Astrocyte (in vitro differentiated cells and primary cell): Measurements from ENCODE around the gene ATP11A. TPM values are rescaled to one million over a fixed set of nuclear protein-coding genes. Genes with fewer than 3 reads are reported as not detected.

Source experiments
- DNase-seq: peaks from one replicate; pipeline ENCODE4 v3.0.0-alpha.2; 2010; ENCODE audit warnings: low read depth
- FAIRE-seq: peaks from 2 replicates; lab custom pipeline; 2011; peaks lifted over from hg19 to GRCh38; lab: Jason Lieb, UNC
- H2AFZ ChIP-seq: 2 replicates; pipeline ENCODE4 v1.6.0; 2012; ENCODE audit warnings: low read depth, low read length, inconsistent platforms
- H3K27ac ChIP-seq: 2 replicates; pipeline ENCODE4 v1.5.1; 2011; ENCODE audit warnings: low read depth, low read length, inconsistent platforms
- H3K27me3 ChIP-seq: 2 replicates; pipeline ENCODE4 v1.6.0; 2011; ENCODE audit warnings: low read length, inconsistent platforms; ENCODE audit not compliant: insufficient read depth
- H3K36me3 ChIP-seq: 2 replicates; pipeline ENCODE4 v1.5.1; 2011; ENCODE audit warnings: low read length, inconsistent platforms; ENCODE audit not compliant: insufficient read depth
- H3K4me1 ChIP-seq: 2 replicates; pipeline ENCODE4 v1.5.1; 2011; ENCODE audit warnings: low read length, inconsistent platforms; ENCODE audit not compliant: insufficient read depth
- H3K4me2 ChIP-seq: 2 replicates; pipeline ENCODE4 v1.6.0; 2012; ENCODE audit warnings: low read length, inconsistent platforms
- H3K4me3 ChIP-seq: 2 replicates; pipeline ENCODE4 v1.5.1; 2011; ENCODE audit warnings: low read depth, mild to moderate bottlenecking, low read length, inconsistent platforms; ENCODE audit not compliant: insufficient read depth
- H3K79me2 ChIP-seq: 2 replicates; pipeline ENCODE4 v1.6.0; 2012; ENCODE audit warnings: mild to moderate bottlenecking, low read length, inconsistent platforms; ENCODE audit not compliant: insufficient read depth
- H3K9ac ChIP-seq: 2 replicates; pipeline ENCODE4 v1.6.0; 2012; ENCODE audit warnings: mild to moderate bottlenecking, low read length, inconsistent platforms
- H3K9me3 ChIP-seq: 2 replicates; pipeline ENCODE4 v1.5.1; 2012; ENCODE audit warnings: low read depth, mild to moderate bottlenecking, low read length, inconsistent platforms; ENCODE audit not compliant: insufficient read depth
- H4K20me1 ChIP-seq: 2 replicates; pipeline ENCODE4 v1.6.0; 2012; ENCODE audit warnings: low read length, inconsistent platforms; ENCODE audit not compliant: insufficient read depth
- H3K27ac Mint-ChIP-seq: one replicate; pipeline ENCODE4 v1.8.0; 2021; ENCODE audit warnings: mild to moderate bottlenecking, mixed read lengths; ENCODE audit not compliant: unreplicated experiment
- H3K27me3 Mint-ChIP-seq: one replicate; pipeline ENCODE4 v1.8.0; 2021; ENCODE audit warnings: low read depth, mixed read lengths; ENCODE audit not compliant: unreplicated experiment
- H3K36me3 Mint-ChIP-seq: one replicate; pipeline ENCODE4 v1.8.0; 2021; ENCODE audit warnings: low read depth, mixed read lengths; ENCODE audit not compliant: unreplicated experiment
- H3K4me1 Mint-ChIP-seq: one replicate; pipeline ENCODE4 v1.8.0; 2021; ENCODE audit warnings: low read depth, mixed read lengths; ENCODE audit not compliant: unreplicated experiment
- H3K4me3 Mint-ChIP-seq: one replicate; pipeline ENCODE4 v1.8.0; 2021; ENCODE audit warnings: mild to moderate bottlenecking, moderate library complexity, mixed read lengths; ENCODE audit not compliant: unreplicated experiment
- H3K9me3 Mint-ChIP-seq: one replicate; pipeline ENCODE4 v1.8.0; 2021; ENCODE audit warnings: mild to moderate bottlenecking, mixed read lengths; ENCODE audit not compliant: unreplicated experiment
- CTCF ChIP-seq: IDR thresholded peaks from 2 replicates; pipeline ENCODE4 v1.5.1; 2011; ENCODE audit warnings: low read depth, mild to moderate bottlenecking, inconsistent platforms, low read length, moderate library complexity; ENCODE audit not compliant: insufficient read depth
- EZH2 ChIP-seq: IDR thresholded peaks from 2 replicates; pipeline ENCODE4 v1.6.1; 2012; ENCODE audit warnings: mild to moderate bottlenecking, low read length, inconsistent platforms; ENCODE audit not compliant: insufficient read depth
- total RNA-seq: library from RNA; stranded (reverse); gene quantifications from 2 replicates; pipeline ENCODE4 v1.2.1, GENCODE V29; 2021

The ATP11A gene
- total RNA-seq, 1 donor from 2014 or later, result 38.9 TPM

DNA sequence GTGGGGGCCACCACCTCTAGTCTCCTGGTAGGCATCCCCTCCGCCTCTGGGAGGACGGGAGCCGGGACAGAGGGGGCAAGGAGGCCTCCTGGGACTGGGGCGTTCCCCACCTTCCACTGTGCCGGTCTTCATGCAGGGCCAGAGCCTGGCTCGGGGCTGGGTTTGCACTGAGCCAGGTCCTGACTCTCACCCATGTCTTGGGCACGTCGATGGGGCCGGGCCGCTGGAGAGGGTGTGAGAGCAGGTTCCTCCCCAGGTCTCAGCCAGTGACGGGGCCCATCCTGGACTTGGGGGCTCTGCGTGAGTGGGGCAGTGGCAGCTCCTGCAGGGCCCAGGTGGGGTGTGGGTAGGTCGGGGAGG lies 26.6 kb downstream of the ATP11A start:
- Histone ChIP-seq H3K36me3 (no peaks in the 10 kb centered on the region), H3K27me3 (no peaks in the 10 kb centered on the region), H3K27ac (no peak overlapping the region), H3K9me3 (no peaks in the 10 kb centered on the region), H3K4me1 (peaks cover 12% of the 10 kb centered on the region), H4K20me1 (no peaks in the 10 kb centered on the region), H2AFZ (no peak overlapping the region), H3K79me2 (no peaks in the 10 kb centered on the region), H3K4me3 (no peak overlapping the region), H3K4me2 (no peak overlapping the region), H3K9ac (no peak overlapping the region)
- FAIRE-seq (no peak), DNase-seq (no peak)
- Mint-ChIP-seq H3K4me1 (peaks cover 31% of the 10 kb centered on the region), H3K27me3 (no peaks in the 10 kb centered on the region), H3K27ac (no peak overlapping the region), H3K4me3 (no peak overlapping the region), H3K36me3 (peaks cover 5% of the 10 kb centered on the region), H3K9me3 (peaks cover 7% of the 10 kb centered on the region)
- TF ChIP-seq EZH2 (no peak), CTCF (no peak)

- TF ChIP-seq CTCF (no peak), EZH2 (no peak)
- H3K9me3 Mint-ChIP-seq, result peaks cover 7% of the 10 kb centered on the region
- H3K27ac Mint-ChIP-seq, result no peak overlapping the region
- peaks cover 31% of the 10 kb centered on the region for H3K4me1 Mint-ChIP-seq
- Histone ChIP-seq H2AFZ (no peak overlapping the region), H3K9ac (no peak overlapping the region), H3K36me3 (no peaks in the 10 kb centered on the region), H3K27ac (no peak overlapping the region), H3K4me3 (no peak overlapping the region), H3K4me2 (no peak overlapping the region), H3K4me1 (peaks cover 13% of the 10 kb centered on the region), H3K27me3 (no peaks in the 10 kb centered on the region), H3K79me2 (no peaks in the 10 kb centered on the region), H3K9me3 (no peaks in the 10 kb centered on the region), H4K20me1 (no peaks in the 10 kb centered on the region)
- DNase-seq (no peak), FAIRE-seq (no peak)
- no peak overlapping the region for H3K4me3 Mint-ChIP-seq
- peaks cover 5% of the 10 kb centered on the region for H3K36me3 Mint-ChIP-seq
- no peaks in the 10 kb centered on the region for H3K27me3 Mint-ChIP-seq
Measured at GRCh38 chr13:112716841-112717520, 27.1 kb downstream of the ATP11A start.

GRCh38 chr13:112718318-112718717 lies 28.5 kb downstream of the ATP11A start:
- Mint-ChIP-seq H3K27ac (no peak overlapping the region), H3K4me3 (no peak overlapping the region), H3K36me3 (peaks cover 5% of the 10 kb centered on the region), H3K4me1 (peaks cover 28% of the 10 kb centered on the region), H3K27me3 (no peaks in the 10 kb centered on the region), H3K9me3 (peaks cover 7% of the 10 kb centered on the region)
- no peaks in the 10 kb centered on the region for H3K9me3 ChIP-seq
- FAIRE-seq (no peak), DNase-seq (no peak)
- no peak overlapping the region for H3K9ac ChIP-seq
- TF ChIP-seq CTCF (no peak), EZH2 (no peak)
- no peak overlapping the region for H3K4me3 ChIP-seq
- peaks cover 16% of the 10 kb centered on the region for H3K4me1 ChIP-seq
- no peaks in the 10 kb centered on the region for H3K36me3 ChIP-seq
- no peaks in the 10 kb centered on the region for H3K27me3 ChIP-seq
- no peaks in the 10 kb centered on the region for H3K79me2 ChIP-seq
- H2AFZ ChIP-seq, result no peak overlapping the region
- no peak overlapping the region for H3K27ac ChIP-seq
- no peaks in the 10 kb centered on the region for H4K20me1 ChIP-seq
- H3K4me2 ChIP-seq, result no peak overlapping the region
